ENCODE measurements around the gene KRTAP26-1.
A peak's percentile ranks its signal among the peaks of the same experiment; 100 is the strongest.

The KRTAP26-1 gene, protein sequence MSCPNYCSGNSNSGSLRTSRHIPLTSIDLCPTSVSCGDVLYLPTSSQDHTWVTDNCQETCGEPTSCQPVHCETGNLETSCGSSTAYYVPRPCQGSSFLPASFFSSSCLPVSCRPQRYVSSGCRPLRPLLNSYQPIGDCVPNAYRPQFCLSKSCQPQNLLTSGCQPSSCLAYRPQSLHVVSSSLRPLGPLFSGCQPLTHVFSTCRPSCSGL

DNA sequence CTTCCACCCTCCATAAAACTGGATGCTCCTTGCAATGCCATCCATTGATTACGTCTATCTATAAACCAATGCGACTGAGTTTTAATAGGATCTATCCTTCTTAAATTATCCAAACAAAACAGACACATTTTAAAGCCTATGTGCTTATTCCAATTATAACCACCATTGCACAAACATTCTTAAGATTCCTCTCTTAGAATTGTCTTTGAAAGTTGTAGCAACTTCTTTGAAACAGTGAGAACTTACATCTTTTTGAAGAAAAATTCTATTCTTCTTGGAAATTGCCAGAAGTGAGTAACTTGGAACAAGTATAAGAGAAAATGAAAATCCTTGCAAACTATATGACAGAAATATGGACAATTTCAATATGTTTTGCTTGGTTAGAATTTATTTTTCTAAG is at the start of gene KRTAP26-1:
KRTAP26-1 (minus strand) TSS at position 101 of the 400 bp plus-strand sequence. CDS start 280 bp downstream, outside the sequence.
- no peak for DNase-seq (ENCODE audit: low spot score)

DNA sequence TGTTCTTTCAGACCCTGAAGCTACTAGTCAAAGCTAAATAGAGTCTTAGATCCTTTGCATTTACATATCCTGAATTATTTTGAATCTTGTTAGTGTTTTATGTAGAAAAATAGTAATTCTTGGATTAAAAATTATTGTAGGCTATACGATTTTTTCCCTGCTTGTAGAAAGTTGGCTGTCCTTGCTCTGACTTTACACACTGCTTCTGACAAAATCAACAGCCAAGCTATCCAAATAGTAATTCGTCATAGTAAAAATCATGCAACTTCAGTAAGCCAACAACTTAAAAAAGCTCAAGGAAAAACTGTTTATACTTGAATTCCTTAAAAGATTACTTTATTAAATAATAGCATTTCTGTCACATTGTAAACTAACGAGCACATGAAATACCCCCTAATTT is 35.8 kb upstream of the KRTAP26-1 start:
- no peak for DNase-seq (ENCODE audit: low spot score)

DNA sequence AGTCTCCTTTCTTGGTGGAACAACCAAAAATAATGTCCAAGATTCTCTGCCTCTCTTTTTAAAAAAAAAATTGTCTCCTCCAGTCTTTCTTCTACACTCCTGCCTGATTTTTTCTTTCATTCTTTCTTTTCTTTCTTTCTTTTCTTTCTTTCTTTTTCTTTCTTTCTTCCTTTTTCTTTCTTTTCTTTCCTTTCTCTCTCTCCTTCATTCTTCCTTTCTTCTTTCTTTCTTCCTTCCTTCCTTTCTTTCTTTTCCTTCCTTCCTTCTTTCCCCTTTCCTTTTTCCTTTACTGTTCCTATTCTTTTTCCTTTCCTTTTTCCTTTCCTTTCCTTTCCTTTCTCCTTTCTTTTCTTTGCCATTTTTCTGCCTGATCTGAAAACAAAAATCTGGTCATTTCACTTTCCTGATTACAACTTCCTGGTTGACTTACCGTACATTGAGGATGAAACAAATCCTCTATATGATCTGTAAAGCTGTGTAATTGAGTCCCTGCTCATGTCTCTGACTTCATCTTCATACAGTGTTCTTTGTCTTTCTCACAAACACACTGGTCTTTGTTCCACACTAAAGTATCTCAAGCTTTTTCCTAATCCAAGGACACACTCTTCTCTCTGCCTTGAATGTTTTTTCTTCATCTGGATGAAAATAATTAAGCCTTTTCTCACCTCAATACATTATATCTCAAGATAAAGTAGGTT is 34.3 kb upstream of the KRTAP26-1 start:
- DNase-seq (ENCODE audit: low spot score), result no peak

DNA sequence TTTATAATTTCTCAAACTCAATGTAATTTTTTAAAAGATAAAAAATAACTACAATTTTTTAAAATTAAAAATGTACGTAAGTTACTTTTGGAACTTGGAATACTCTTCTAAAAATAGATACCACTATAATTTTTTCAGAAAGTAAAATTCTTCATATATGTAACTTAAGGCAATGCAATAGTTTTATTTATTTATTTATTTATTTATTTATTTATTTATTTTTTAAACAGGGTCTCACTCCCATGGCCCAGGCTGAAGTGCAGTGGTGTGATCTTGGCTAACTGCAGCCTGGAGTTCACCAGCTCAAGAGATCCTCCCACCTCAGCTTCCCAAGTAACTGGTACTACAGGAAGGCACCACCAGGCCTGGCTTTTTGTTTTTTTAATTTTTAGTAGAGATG is 31.4 kb upstream of the KRTAP26-1 start:
- DNase-seq (ENCODE audit: low spot score), result no peak

DNA sequence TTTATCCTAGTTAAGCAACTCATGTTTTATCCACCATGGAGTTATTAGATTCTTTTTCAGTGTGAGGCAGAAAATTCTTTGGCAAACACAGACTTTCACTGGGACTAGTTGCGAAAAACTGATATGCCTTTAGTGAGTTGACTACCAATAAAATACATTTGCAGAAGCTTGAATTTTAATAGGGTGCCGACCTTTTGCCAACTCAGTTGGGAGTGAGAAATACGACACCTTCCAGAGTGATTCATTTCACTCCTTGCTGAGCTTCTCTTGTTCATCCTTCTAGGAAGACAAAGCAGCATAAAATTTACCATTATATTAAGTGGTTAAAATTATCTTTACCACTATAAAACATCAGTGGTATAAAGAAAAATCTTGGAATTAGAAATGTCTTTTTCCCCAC is 29.5 kb upstream of the KRTAP26-1 start:
- no peak for DNase-seq (ENCODE audit: low spot score)

DNA sequence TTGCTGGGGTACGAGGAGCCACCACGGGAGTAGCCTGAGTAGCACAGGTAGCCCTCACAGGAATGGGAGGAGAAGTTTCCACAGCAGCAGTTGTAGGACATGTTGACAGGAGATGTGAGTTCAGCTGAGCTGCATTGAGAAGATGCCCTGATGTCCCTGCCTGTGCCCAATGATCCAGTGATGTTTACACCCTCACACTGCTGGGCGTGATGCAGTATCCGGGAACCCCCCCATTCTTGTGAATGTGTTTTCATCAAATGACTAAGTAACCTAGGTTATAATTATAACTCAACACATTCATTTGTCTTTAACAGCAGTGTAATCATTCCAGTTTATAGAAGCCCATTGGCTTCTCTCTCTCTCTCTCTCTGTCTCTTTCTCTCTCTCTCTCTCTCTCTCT is 28.4 kb upstream of the KRTAP26-1 start, which contains the start of gene KRTAP23-1:
KRTAP23-1 (minus strand) TSS at position 101 of the 400 bp plus-strand sequence; CDS start at position 101, 0 bp downstream.
- no peak for DNase-seq (ENCODE audit: low spot score)

DNA sequence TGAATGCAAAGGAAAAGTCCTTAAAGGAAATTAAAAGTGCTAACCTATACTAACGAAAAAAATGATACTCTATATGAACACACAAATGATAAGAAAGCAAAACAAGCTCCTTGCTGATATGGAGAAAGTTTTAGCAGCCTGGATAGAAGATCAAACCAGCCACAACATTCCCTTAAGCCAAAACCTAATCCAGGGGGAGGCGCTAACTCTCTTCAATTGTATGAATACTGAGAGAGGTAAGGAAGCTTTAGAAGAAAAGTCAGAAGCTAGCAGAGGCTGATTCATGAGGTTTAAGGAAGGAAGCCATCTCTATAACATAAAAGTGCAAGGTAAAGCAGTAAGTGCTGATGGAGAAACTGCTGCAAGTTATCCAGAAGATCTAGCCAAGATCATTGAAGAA is 24.9 kb upstream of the KRTAP26-1 start:
- no peak for DNase-seq (ENCODE audit: low spot score)

DNA sequence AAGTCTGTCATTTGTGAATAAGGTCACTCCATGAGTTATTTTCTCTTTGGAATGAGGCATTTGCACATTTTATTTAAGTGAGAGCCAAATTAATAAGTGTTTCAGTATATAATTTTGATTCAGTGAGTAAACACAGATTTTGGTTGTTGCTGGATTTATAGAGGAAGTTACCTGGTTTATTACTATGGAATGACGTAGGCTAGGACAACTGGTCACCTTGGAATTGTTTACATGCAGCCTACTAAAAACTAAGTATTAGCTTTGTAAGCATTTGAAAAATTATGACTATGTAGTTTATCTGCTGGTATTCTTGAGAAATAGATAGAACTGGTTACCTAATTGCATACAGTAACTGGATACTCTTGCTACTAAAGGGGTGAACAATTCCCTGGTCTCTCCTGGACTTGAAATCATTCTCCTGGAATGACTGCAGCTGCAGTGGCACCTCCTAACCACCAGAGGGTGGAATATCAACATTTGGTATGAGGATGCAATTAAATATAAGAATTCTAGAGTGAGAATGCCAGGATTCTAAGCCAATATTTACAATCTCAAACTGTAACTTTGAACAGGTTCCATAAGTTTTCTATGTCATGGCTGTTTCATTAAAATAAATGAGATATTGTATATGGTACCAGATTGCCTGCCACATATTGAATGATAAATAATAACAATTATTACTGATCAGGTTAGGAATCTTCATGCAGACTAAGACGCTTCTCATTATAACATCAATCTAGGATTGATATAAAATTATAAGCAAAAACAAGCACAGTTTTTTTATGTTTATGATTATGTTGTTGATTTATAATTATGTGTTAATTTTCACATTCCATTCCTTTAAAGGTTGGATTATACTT is 20.8 kb upstream of the KRTAP26-1 start:
- peak; percentile 39 for DNase-seq (ENCODE audit: low spot score)

DNA sequence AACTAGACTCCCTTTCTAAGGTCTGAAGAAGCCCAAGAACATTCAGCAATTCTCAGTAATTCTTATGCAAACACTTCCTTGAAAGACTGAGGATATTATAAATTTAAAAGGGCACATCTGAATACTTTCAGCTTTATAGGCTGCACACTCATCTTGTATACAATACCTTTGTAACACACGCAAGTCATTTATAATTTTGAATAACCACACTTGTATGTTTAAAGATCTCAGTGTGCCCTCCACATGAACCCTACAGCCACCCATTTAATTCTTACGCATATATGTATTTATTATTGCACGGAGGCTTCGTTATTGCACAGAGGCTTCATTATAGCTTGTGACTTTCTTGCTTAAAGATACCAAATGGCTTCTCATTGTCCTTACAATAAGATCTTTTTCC is 18.6 kb upstream of the KRTAP26-1 start:
- no peak for DNase-seq (ENCODE audit: low spot score)

DNA sequence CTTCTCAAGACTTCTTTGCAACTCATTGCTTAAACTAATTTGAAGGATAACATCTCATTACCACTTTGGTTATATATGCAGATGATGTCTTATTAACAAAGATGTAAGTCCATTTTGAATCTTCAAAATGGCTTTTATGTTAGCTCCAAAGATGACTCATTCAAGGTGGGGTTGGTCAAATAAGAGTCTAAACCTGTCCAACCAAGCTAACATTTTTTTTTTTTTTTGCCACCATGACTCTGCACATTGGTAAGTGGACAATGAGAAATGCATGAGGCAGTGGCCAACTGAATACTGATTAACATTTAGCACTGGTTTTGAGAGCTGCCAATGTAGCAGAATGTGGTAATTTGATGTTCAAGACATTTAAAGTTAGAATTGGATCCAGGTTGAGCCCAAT is 17.7 kb upstream of the KRTAP26-1 start:
- no peak for DNase-seq (ENCODE audit: low spot score)

DNA sequence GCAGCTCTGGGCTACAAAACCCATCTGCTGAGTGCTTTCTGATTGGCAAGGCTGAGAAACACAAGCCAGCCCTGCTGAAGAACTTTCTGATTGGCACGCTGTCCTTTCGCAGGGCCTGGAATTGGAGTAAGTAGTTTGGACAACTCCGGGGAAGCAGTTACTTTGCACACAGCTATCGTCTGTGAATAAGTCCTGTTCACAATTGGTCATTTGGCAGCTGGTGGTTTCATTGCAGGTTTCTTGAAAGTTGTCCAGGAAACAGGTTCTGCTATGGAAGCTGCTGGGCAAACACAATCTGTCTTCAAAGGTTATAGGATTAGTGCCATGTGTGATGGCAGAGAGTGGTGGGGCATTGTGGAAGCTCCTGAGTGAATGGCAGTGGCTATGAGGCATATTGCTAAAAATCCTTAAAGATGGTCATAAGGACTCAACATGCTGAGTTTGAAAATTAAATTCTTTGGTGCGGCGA is 17.2 kb upstream of the KRTAP26-1 start, which contains the start of gene KRTAP27-1:
KRTAP27-1 (minus strand) TSS at position 419 of the 469 bp plus-strand sequence; CDS start at position 393, 26 bp downstream.
- DNase-seq (ENCODE audit: low spot score), result no peak

DNA sequence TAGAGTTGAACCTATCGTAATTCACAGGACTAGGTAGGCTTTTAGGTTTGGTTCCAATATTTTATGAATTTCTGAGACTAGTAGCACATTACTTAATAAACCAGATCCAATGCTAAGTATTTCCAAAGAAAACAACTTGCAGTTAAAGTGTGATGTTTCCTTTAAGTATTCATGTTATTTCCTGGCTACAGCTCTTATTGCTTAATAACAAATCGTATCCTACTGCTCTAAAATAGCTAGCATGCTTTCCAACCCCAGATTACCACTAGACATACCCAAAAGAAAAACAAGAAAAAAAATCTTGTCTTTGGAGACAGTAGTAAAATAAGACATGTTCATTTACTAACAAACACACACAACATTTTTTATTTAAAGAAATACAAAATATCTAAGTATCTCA is 16.5 kb upstream of the KRTAP26-1 start:
- DNase-seq (ENCODE audit: low spot score), result no peak

DNA sequence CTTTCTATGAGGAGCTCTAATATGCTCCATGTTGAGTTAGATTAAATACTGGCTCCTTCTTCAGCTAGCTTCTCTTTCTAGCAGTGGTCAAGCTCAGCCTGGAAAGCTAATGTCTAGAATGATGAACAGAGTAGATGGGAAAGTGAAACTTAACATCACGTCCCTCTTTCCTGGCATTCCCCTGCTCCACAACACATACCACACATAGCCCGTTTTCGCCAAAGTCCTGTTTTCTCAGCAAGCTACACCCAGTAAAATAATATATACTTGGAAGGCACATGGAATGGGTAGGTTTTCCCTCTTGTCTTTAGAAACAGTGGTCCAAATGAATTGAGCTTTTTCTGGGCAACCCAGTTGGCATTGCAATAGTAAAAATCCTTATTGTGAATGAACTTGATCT is 13.6 kb upstream of the KRTAP26-1 start:
- no peak for DNase-seq (ENCODE audit: low spot score)

DNA sequence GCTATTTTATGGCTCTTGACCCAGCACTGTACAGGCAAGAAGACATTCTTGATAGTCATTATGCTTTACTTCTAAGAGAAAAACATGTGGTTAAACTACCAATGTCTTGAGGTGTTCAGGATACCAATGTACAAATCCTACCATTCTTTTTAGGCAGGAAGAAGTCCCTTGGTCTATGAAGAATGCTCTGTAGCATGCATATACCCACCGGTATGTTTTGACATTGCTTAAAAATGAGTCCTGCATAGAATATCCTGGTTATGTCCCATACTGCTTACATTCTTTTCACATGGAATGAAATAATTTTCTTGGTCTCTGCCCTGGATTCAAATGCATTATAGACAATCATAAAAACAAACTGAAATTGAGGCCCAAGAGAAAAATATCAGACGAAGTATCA is 12.6 kb upstream of the KRTAP26-1 start:
- no peak for DNase-seq (ENCODE audit: low spot score)

DNA sequence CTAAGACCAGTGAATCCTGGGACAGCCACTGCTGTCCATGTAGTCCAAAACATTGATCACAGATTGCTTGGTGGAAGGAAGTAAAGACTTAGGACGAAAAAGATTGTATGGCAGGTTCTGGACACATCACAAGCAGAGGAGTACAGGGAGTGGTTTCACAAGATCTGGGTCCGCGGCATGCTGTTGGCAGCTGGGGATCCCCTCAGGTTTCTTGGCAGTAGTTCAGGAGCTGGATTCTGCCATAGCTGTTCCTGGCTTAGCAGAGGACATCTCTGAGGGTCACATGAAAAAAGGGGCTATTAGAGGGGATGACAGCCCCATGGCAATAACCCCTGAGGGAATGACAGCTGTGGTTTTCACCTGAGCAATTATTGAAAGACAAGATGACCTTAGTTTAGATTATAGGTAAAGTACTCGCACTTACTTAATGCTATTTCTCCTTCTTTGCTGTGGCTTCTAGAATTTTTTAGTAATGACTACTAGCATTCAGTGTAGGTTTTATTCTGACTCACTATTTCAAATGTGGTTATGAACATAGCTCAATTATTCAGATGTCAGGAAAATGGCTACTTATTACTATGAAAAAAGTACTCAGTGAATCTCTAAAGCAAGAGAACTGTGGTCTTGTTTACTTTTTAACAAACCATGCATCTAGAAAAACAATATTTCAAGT is 9.2 kb upstream of the KRTAP26-1 start:
- DNase-seq (ENCODE audit: low spot score), result no peak

DNA sequence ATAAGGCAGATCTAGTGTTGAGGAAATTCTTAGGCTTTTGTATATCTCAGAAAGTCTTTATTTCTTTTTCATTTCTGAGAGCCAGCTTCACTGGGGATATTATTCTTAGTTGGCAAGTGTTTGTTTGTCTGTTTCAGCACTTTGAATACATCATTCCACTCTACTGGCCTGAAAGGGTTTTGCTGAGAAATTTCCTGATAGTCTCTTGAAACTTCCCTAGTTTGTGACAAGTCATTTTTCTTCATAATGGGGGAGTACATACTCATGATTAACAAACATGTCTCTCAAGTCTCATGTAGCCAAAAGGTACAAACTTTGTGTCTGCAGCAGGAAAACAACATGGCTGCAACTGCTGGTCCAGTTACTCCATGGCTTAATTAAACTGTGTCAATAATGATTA is 6.3 kb upstream of the KRTAP26-1 start:
- no peak for DNase-seq (ENCODE audit: low spot score)

DNA sequence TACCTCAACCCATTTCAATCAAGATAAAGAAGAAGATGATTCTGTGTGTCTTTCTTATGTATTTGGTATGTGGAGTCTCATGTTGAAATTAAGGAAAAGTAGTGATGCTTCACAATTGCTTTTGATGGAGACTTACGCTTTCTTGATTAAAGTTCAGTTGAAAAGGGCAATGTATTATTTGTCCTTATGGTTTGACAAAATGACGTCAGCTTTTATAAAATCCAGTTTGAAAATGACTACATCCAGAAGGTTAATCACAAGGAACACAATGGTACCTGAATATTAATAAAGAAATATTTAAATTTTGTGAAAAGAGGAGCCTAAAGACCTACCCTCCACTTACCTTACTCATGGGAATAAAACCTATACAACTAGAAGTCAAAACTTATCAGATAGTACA is 4.4 kb downstream of the KRTAP26-1 start:
- no peak for DNase-seq (ENCODE audit: low spot score)

DNA sequence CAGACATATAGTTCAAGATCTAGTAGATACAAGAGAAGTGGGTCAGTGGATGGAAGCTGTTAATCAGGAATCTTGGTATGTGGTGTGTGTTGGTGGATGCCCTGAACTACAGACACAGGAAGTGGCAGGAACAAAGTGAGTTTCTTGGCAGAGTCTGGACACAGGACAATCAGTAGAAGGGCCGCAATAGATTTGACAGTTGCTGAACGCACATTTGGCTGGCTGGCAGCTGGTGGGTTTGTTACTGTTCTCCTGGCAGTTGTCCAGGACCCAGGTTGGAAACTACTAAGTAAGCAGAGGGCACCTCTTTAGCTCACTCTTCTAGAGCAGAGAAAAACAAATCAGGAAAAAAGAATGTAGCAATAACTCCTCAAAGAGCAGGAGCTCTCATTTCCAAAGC is 13.2 kb downstream of the KRTAP26-1 start:
- no peak for DNase-seq (ENCODE audit: low spot score)

DNA sequence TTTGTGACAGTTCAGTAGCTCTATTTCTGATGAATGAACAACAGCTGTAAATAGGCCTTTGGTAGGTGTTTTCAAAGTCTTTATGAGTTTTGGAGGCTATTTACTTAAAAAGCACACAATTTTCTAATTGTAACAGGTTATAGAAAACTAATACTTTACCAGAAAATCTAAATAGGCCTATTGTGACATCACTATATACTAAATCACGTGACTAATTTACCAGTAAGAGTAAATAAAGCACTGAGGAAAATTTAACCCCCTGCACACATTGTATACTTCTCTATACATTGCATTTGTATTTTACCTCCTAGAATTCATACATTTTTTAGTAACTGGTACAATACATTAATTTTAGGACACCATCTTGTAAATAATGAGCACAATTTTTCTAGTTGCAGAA is 15.0 kb downstream of the KRTAP26-1 start:
- no peak for DNase-seq (ENCODE audit: low spot score)

DNA sequence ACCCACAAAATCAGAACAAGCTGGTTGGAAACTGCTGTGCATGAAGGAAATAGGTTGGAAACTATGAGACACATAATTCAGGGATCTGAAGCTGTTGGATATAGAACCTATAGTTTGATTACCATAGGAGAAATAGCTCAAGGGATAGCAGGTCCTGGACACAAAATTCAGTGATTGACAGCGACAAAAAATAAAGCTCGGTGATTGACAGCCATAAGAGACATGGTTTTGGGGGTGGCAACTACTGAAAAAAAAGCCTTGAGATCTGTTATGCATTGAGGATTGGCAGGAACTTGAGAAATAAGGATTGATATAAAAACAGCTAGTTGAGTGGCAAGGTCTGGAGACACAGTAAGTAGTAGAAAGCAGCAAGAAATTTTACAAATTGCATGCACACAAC is 30.9 kb downstream of the KRTAP26-1 start, which contains the start of gene KRTAP25-1:
KRTAP25-1 (minus strand) TSS at position 300 of the 400 bp plus-strand sequence; CDS start at position 276, 24 bp downstream.
- DNase-seq (ENCODE audit: low spot score), result no peak

DNA sequence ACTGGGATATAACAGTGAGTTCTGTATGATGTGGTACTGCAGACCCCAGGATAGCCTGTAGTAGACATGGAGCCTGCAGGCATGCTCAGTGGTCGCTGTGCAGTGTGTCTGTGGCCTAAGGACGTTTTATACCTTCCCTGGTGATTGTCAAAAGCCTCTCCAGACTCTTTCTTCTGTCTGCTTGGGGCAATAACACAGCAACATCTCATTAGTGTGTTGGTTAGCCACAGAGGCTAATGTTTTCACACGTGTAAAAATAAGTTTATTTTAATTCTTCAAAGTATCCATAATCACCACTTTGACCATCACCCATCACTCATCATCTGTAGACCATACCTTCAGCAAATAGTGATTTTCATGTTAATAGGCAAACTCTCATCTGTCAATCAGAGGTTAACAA is 37.3 kb downstream of the KRTAP26-1 start, which contains the start of gene KRTAP24-1:
KRTAP24-1 (minus strand) TSS at position 101 of the 400 bp plus-strand sequence; CDS start at position 83, 18 bp downstream.
- no peak for DNase-seq (ENCODE audit: low spot score)

DNA sequence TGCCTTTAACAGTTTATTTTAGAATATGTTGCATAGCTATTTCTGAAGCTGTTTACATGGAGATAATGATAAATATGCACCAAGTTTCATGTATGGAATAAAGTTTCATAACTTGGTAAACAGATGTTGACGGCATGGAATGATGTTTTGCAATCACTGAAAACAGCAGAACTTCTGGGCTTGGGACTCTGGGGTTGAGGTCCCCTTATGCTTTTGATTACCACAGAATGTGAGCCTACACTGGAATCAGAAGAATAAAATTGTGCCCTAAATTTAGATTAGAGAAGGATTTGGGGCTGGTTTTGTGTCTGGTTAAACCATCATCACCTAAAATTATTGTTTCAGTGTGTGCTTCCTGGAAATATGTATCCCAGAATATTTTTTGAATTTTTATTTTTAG is 48.5 kb downstream of the KRTAP26-1 start:
- no peak for DNase-seq (ENCODE audit: low spot score)
